SK-N-SH treated with all-trans-retinoic acid at 6 μM for 48 hours (cell line): ENCODE data around the gene KCNJ18.

Experiments used
- CREB5 ChIP-seq: fragments of 250-450 bp; sonication (Bioruptor Pico); IDR thresholded peaks from 2 replicates; pipeline ENCODE4 v1.5.1; 2020; ENCODE audit warnings: low read depth, mild to moderate bottlenecking, moderate library complexity
- GLIS3 ChIP-seq: fragments of 250-450 bp; sonication (Bioruptor Pico); IDR thresholded peaks from 2 replicates; pipeline ENCODE4 v1.5.0; 2020; ENCODE audit warnings: mild to moderate bottlenecking, moderate library complexity
- OSR1 ChIP-seq: fragments of 250-450 bp; sonication (Bioruptor Pico); IDR thresholded peaks from 2 replicates; pipeline ENCODE4 v1.8.0; 2022; ENCODE audit warnings: moderate library complexity, mild to moderate bottlenecking, inconsistent platforms
- PATZ1 ChIP-seq: fragments of 250-450 bp; sonication (Bioruptor Pico); IDR thresholded peaks from 2 replicates; pipeline ENCODE4 v1.8.0; 2020; ENCODE audit warnings: mild to moderate bottlenecking, moderate library complexity, borderline replicate concordance
- POU6F1 ChIP-seq: fragments of 250-450 bp; sonication (Bioruptor Pico); IDR thresholded peaks from 2 replicates; pipeline ENCODE4 v1.8.0; 2021; ENCODE audit warnings: low read depth, mild to moderate bottlenecking, moderate library complexity, borderline replicate concordance
- ZC3H10 ChIP-seq: fragments of 250-450 bp; sonication (Bioruptor Pico); IDR thresholded peaks from 2 replicates; pipeline ENCODE4 v1.5.1; 2021; ENCODE audit warnings: mild to moderate bottlenecking, moderate library complexity
- ZFP3 ChIP-seq: fragments of 250-450 bp; sonication (Bioruptor Pico); IDR thresholded peaks from 2 replicates; pipeline ENCODE4 v1.5.0; 2020; ENCODE audit warnings: mild to moderate bottlenecking, moderate library complexity
- ZFP30 ChIP-seq: fragments of 450-650 bp; formaldehyde crosslinking; IDR thresholded peaks from 2 replicates; pipeline ENCODE4 v1.5.0; 2022; ENCODE audit warnings: mild to moderate bottlenecking, moderate library complexity
- ZNF565 ChIP-seq: fragments of 450-650 bp; formaldehyde crosslinking; conservative IDR thresholded peaks from 2 replicates; pipeline ENCODE4 v1.5.0; 2020; ENCODE audit warnings: low read depth, mild to moderate bottlenecking, moderate library complexity
- ZNF70 ChIP-seq: fragments of 450-650 bp; formaldehyde crosslinking; IDR thresholded peaks from 2 replicates; pipeline ENCODE4 v1.5.0; 2020; ENCODE audit warnings: mild to moderate bottlenecking, moderate library complexity

GRCh38 chr17:21687136-21687953 is 5.0 kb upstream of the KCNJ18 start:
- no peak for TF ChIP-seq PATZ1 (CRISPR knock-in tag)
- no peak for TF ChIP-seq POU6F1 (CRISPR knock-in tag)
- TF ChIP-seq GLIS3 (CRISPR knock-in tag) = no peak
- no peak for TF ChIP-seq ZNF565 (CRISPR knock-in tag)
- TF ChIP-seq ZFP30 (CRISPR knock-in tag) = no peak
- no peak for TF ChIP-seq ZC3H10 (CRISPR knock-in tag)
- no peak for TF ChIP-seq OSR1 (CRISPR knock-in tag)
- no peak for TF ChIP-seq ZFP3
- no peak for TF ChIP-seq ZNF70 (CRISPR knock-in tag)
- TF ChIP-seq CREB5 (CRISPR knock-in tag) = no peak
